WTC11 (cell line): ENCODE data around the gene TMEM132E.

Experiments used
- ATF3 ChIP-seq: sonication (generic); formaldehyde crosslinking; conservative IDR thresholded peaks from 2 replicates; pipeline ENCODE4 v1.8.1; 2022; ENCODE audit warnings: mild to moderate bottlenecking, missing genetic modification reagents
- CTCF ChIP-seq: fragments of 200-600 bp; IDR thresholded peaks from 2 replicates; pipeline ENCODE4 v1.8.0; 2022; ENCODE audit warnings: antibody characterized with exemption
- E2F1 ChIP-seq: sonication (generic); formaldehyde crosslinking; IDR thresholded peaks from 2 replicates; pipeline ENCODE4 v1.8.0; 2022; ENCODE audit warnings: mild to moderate bottlenecking, missing genetic modification reagents
- ESRRA ChIP-seq: sonication (generic); formaldehyde crosslinking; IDR thresholded peaks from 2 replicates; pipeline ENCODE4 v1.8.1; 2022; ENCODE audit warnings: mild to moderate bottlenecking, missing genetic modification reagents, borderline replicate concordance
- IRF2 ChIP-seq: sonication (generic); formaldehyde crosslinking; IDR thresholded peaks from 2 replicates; pipeline ENCODE4 v1.8.0; 2022; ENCODE audit warnings: low read depth, missing genetic modification reagents, borderline replicate concordance
- JUN ChIP-seq: sonication (generic); formaldehyde crosslinking; IDR thresholded peaks from 2 replicates; pipeline ENCODE4 v1.8.0; 2023; ENCODE audit warnings: mild to moderate bottlenecking, missing genetic modification reagents
- NFE2L1 ChIP-seq: sonication (generic); formaldehyde crosslinking; IDR thresholded peaks from 2 replicates; pipeline ENCODE4 v1.8.1; 2023; ENCODE audit warnings: missing genetic modification reagents
- NFYB ChIP-seq: sonication (generic); formaldehyde crosslinking; conservative IDR thresholded peaks from 2 replicates; pipeline ENCODE4 v1.8.0; 2022; ENCODE audit warnings: low read depth, missing genetic modification reagents
- NR3C1 ChIP-seq: sonication (generic); formaldehyde crosslinking; conservative IDR thresholded peaks from 2 replicates; pipeline ENCODE4 v1.8.1; 2023; ENCODE audit warnings: low read depth, mild to moderate bottlenecking, missing genetic modification reagents
- RELA ChIP-seq: sonication (generic); formaldehyde crosslinking; IDR thresholded peaks from 2 replicates; pipeline ENCODE4 v1.8.1; 2022; ENCODE audit warnings: missing genetic modification reagents, mild to moderate bottlenecking, borderline replicate concordance
- TF ChIP-seq, protein P1 (sequence below): fragments of 250-450 bp; sonication (Bioruptor Pico); IDR thresholded peaks from 2 replicates; pipeline ENCODE4 v1.9.0; 2021; ENCODE audit warnings: mild to moderate bottlenecking, borderline replicate concordance
- TF ChIP-seq, protein P2 (sequence below): sonication (generic); formaldehyde crosslinking; IDR thresholded peaks from 2 replicates; pipeline ENCODE4 v1.8.1; 2023; ENCODE audit warnings: mild to moderate bottlenecking, missing genetic modification reagents
- TF ChIP-seq, protein P3 (sequence below): sonication (generic); formaldehyde crosslinking; IDR thresholded peaks from 2 replicates; pipeline ENCODE4 v1.8.1; 2022; ENCODE audit warnings: missing genetic modification reagents, borderline replicate concordance

GRCh38 chr17:34579979-34580684 lies 750 bp downstream of the TMEM132E start:
- TF ChIP-seq CTCF (no peak), NR3C1 (CRISPR knock-in tag) (no peak), ESRRA (no peak), NFYB (no peak), E2F1 (no peak), IRF2 (no peak), NFE2L1 (CRISPR knock-in tag) (no peak), RELA (CRISPR knock-in tag) (no peak), JUN (no peak), ATF3 (CRISPR knock-in tag) (no peak)
- TF ChIP-seq, protein P1, sequence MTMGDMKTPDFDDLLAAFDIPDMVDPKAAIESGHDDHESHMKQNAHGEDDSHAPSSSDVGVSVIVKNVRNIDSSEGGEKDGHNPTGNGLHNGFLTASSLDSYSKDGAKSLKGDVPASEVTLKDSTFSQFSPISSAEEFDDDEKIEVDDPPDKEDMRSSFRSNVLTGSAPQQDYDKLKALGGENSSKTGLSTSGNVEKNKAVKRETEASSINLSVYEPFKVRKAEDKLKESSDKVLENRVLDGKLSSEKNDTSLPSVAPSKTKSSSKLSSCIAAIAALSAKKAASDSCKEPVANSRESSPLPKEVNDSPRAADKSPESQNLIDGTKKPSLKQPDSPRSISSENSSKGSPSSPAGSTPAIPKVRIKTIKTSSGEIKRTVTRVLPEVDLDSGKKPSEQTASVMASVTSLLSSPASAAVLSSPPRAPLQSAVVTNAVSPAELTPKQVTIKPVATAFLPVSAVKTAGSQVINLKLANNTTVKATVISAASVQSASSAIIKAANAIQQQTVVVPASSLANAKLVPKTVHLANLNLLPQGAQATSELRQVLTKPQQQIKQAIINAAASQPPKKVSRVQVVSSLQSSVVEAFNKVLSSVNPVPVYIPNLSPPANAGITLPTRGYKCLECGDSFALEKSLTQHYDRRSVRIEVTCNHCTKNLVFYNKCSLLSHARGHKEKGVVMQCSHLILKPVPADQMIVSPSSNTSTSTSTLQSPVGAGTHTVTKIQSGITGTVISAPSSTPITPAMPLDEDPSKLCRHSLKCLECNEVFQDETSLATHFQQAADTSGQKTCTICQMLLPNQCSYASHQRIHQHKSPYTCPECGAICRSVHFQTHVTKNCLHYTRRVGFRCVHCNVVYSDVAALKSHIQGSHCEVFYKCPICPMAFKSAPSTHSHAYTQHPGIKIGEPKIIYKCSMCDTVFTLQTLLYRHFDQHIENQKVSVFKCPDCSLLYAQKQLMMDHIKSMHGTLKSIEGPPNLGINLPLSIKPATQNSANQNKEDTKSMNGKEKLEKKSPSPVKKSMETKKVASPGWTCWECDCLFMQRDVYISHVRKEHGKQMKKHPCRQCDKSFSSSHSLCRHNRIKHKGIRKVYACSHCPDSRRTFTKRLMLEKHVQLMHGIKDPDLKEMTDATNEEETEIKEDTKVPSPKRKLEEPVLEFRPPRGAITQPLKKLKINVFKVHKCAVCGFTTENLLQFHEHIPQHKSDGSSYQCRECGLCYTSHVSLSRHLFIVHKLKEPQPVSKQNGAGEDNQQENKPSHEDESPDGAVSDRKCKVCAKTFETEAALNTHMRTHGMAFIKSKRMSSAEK (CRISPR knock-in tag): no peak
- TF ChIP-seq, protein P2, sequence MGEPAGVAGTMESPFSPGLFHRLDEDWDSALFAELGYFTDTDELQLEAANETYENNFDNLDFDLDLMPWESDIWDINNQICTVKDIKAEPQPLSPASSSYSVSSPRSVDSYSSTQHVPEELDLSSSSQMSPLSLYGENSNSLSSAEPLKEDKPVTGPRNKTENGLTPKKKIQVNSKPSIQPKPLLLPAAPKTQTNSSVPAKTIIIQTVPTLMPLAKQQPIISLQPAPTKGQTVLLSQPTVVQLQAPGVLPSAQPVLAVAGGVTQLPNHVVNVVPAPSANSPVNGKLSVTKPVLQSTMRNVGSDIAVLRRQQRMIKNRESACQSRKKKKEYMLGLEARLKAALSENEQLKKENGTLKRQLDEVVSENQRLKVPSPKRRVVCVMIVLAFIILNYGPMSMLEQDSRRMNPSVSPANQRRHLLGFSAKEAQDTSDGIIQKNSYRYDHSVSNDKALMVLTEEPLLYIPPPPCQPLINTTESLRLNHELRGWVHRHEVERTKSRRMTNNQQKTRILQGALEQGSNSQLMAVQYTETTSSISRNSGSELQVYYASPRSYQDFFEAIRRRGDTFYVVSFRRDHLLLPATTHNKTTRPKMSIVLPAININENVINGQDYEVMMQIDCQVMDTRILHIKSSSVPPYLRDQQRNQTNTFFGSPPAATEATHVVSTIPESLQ (CRISPR knock-in tag): no peak
- TF ChIP-seq, protein P3, sequence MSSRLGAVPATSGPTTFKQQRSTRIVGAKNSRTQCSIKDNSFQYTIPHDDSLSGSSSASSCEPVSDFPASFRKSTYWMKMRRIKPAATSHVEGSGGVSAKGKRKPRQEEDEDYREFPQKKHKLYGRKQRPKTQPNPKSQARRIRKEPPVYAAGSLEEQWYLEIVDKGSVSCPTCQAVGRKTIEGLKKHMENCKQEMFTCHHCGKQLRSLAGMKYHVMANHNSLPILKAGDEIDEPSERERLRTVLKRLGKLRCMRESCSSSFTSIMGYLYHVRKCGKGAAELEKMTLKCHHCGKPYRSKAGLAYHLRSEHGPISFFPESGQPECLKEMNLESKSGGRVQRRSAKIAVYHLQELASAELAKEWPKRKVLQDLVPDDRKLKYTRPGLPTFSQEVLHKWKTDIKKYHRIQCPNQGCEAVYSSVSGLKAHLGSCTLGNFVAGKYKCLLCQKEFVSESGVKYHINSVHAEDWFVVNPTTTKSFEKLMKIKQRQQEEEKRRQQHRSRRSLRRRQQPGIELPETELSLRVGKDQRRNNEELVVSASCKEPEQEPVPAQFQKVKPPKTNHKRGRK (CRISPR knock-in tag): no peak
